ENCODE results near the gene TNFAIP8L2.
A peak's percentile ranks its signal among the peaks of the same experiment; 100 is the strongest.

TNFAIP8L2 gene

GRCh38 chr1:151158326-151158725, 1.9 kb downstream of the TNFAIP8L2 start:
- Histone ChIP-seq H3K9me3 (ENCODE audit: control extremely low read depth in 1 of 5, control insufficient read depth in 4 of 5, insufficient read depth in 2 of 5, low read depth in 1 of 5, low read length in 4 of 5) (no peaks in the 10 kb centered on the region), H3K27me3 (replicated peaks in 2 of 5; ENCODE audit: control insufficient read depth in 4 of 5, insufficient read depth in 5 of 5, low read length in 4 of 5) (no peaks in the 10 kb centered on the region), H3K4me3 (ENCODE audit: control insufficient read depth in 1 of 7, extremely low read depth in 1 of 7, insufficient read depth in 4 of 7, low read depth in 2 of 7, low read length in 6 of 7) (peak overlapping the region in 6 of 7 experiments; percentile 40 to 86 (median 66)), H3K4me1 (ENCODE audit: control extremely low read depth in 1 of 4, control insufficient read depth in 4 of 4, insufficient read depth in 4 of 4, low read length in 3 of 4) (peaks cover 24 to 65% (median 55%) of the 10 kb centered on the region in 4 experiments), H3K27ac (ENCODE audit: insufficient read depth in 1 of 2, low read depth in 1 of 2, low read length in 2 of 2, poor library complexity in 1 of 2, severe bottlenecking in 2 of 2) (peak overlapping the region; percentile 42 to 59), H3K36me3 (ENCODE audit: control insufficient read depth in 4 of 4, insufficient read depth in 4 of 4, low read length in 3 of 4) (peaks cover 2 to 28% (median 16%) of the 10 kb centered on the region in 4 experiments)
- WGBS (ENCODE audit: insufficient coverage): 83% methylated on average over 1 of the region's 5 CpGs
- POLR2A ChIA-PET: interaction anchor here (0.6 to 1.7 kb wide), 4 partner anchors 13 to 155 kb away, joined by 4 to 7 read pairs (median 6); no protein-coding TSS in a partner anchor
- CTCF ChIA-PET: interaction anchor here (0.7 to 8.1 kb wide), 7 partner anchors 10 to 97 kb away, joined by 3 to 135 read pairs (median 6); partner anchors contain the start of gene TMOD4
- DNase-seq: peak in 1 of 3 donors; percentile 15

- WGBS (ENCODE audit: insufficient coverage): 90% methylated on average over 22 of the region's 22 CpGs
- H3K9me3 ChIP-seq (ENCODE audit: control extremely low read depth in 1 of 5, control insufficient read depth in 4 of 5, insufficient read depth in 2 of 5, low read depth in 1 of 5, low read length in 4 of 5): no peaks in the 10 kb centered on the region
- no peaks in the 10 kb centered on the region for H3K27me3 ChIP-seq (replicated peaks in 2 of 5; ENCODE audit: control insufficient read depth in 4 of 5, insufficient read depth in 5 of 5, low read length in 4 of 5)
- H3K36me3 ChIP-seq (ENCODE audit: control insufficient read depth in 4 of 4, insufficient read depth in 4 of 4, low read length in 3 of 4): peaks cover 2 to 28% (median 18%) of the 10 kb centered on the region in 4 experiments
- CTCF ChIA-PET: interaction anchor here (1.0 to 8.1 kb wide), 6 partner anchors 9 to 98 kb away, joined by 3 to 135 read pairs (median 6); partner anchors contain the start of gene TMOD4
- H3K4me1 ChIP-seq (ENCODE audit: control extremely low read depth in 1 of 4, control insufficient read depth in 4 of 4, insufficient read depth in 4 of 4, low read length in 3 of 4): peaks cover 24 to 65% (median 55%) of the 10 kb centered on the region in 4 experiments
- DNase-seq: peak in 1 of 3 donors; percentile 17
- peak overlapping the region; percentile 1 to 59 for H3K27ac ChIP-seq (ENCODE audit: insufficient read depth in 1 of 2, low read depth in 1 of 2, low read length in 2 of 2, poor library complexity in 1 of 2, severe bottlenecking in 2 of 2)
- peak overlapping the region in 6 of 7 experiments; percentile 11 to 86 (median 58) for H3K4me3 ChIP-seq (ENCODE audit: control insufficient read depth in 1 of 7, extremely low read depth in 1 of 7, insufficient read depth in 4 of 7, low read depth in 2 of 7, low read length in 6 of 7)
- POLR2A ChIA-PET: no interaction called here
Observed at GRCh38 chr1:151158751-151159251, 2.4 kb downstream of the TNFAIP8L2 start.

- POLR2A ChIA-PET: no interaction called here
Observed at GRCh38 chr1:151159373-151159772, 2.9 kb downstream of the TNFAIP8L2 start.

GRCh38 chr1:151164732-151165280, 8.4 kb downstream of the TNFAIP8L2 start:
- Histone ChIP-seq H3K27me3 (replicated peaks in 2 of 5; ENCODE audit: control insufficient read depth in 4 of 5, insufficient read depth in 5 of 5, low read length in 4 of 5) (no peaks in the 10 kb centered on the region), H3K4me1 (ENCODE audit: control extremely low read depth in 1 of 4, control insufficient read depth in 4 of 4, insufficient read depth in 4 of 4, low read length in 3 of 4) (peaks cover 6 to 39% (median 36%) of the 10 kb centered on the region in 4 experiments), H3K9me3 (ENCODE audit: control extremely low read depth in 1 of 5, control insufficient read depth in 4 of 5, insufficient read depth in 2 of 5, low read depth in 1 of 5, low read length in 4 of 5) (no peaks in the 10 kb centered on the region), H3K36me3 (ENCODE audit: control insufficient read depth in 4 of 4, insufficient read depth in 4 of 4, low read length in 3 of 4) (peaks cover 0 to 38% (median 23%) of the 10 kb centered on the region in 4 experiments), H3K27ac (ENCODE audit: insufficient read depth in 1 of 2, low read depth in 1 of 2, low read length in 2 of 2, poor library complexity in 1 of 2, severe bottlenecking in 2 of 2) (peak overlapping the region in 1 of 2 experiments; percentile 89), H3K4me3 (ENCODE audit: control insufficient read depth in 1 of 7, extremely low read depth in 1 of 7, insufficient read depth in 4 of 7, low read depth in 2 of 7, low read length in 6 of 7) (peak overlapping the region in 6 of 7 experiments; percentile 23 to 99 (median 96))
- POLR2A ChIA-PET: no interaction called here
- CTCF ChIA-PET: interaction anchor here (0.7 to 1.2 kb wide), 3 partner anchors 8 to 88 kb away, joined by 3 to 4 read pairs (median 3); partner anchors contain the start of gene TNFAIP8L2
- 87% methylated on average over 10 of the region's 11 CpGs for WGBS (ENCODE audit: insufficient coverage)
- DNase-seq: no peak

More at GRCh38 chr1:151159373-151159772, 2.9 kb downstream of the TNFAIP8L2 start:
- CTCF ChIA-PET: interaction anchor here (0.6 to 8.1 kb wide), 5 partner anchors 9 to 205 kb away, joined by 3 to 135 read pairs (median 4); partner anchors contain the start of gene CDC42SE1
- Histone ChIP-seq H3K4me3 (ENCODE audit: control insufficient read depth in 1 of 7, extremely low read depth in 1 of 7, insufficient read depth in 4 of 7, low read depth in 2 of 7, low read length in 6 of 7) (peak overlapping the region in 4 of 7 experiments; percentile 11 to 48 (median 39)), H3K4me1 (ENCODE audit: control extremely low read depth in 1 of 4, control insufficient read depth in 4 of 4, insufficient read depth in 4 of 4, low read length in 3 of 4) (peaks cover 24 to 65% (median 56%) of the 10 kb centered on the region in 4 experiments), H3K27ac (ENCODE audit: insufficient read depth in 1 of 2, low read depth in 1 of 2, low read length in 2 of 2, poor library complexity in 1 of 2, severe bottlenecking in 2 of 2) (peak overlapping the region in 1 of 2 experiments; percentile 59), H3K9me3 (ENCODE audit: control extremely low read depth in 1 of 5, control insufficient read depth in 4 of 5, insufficient read depth in 2 of 5, low read depth in 1 of 5, low read length in 4 of 5) (no peaks in the 10 kb centered on the region), H3K36me3 (ENCODE audit: control insufficient read depth in 4 of 4, insufficient read depth in 4 of 4, low read length in 3 of 4) (peaks cover 2 to 32% (median 20%) of the 10 kb centered on the region in 4 experiments), H3K27me3 (replicated peaks in 2 of 5; ENCODE audit: control insufficient read depth in 4 of 5, insufficient read depth in 5 of 5, low read length in 4 of 5) (no peaks in the 10 kb centered on the region)
- DNase-seq: no peak

GRCh38 chr1:151165281-151165737, 8.9 kb downstream of the TNFAIP8L2 start:
- Histone ChIP-seq H3K27me3 (replicated peaks in 2 of 5; ENCODE audit: control insufficient read depth in 4 of 5, insufficient read depth in 5 of 5, low read length in 4 of 5) (no peaks in the 10 kb centered on the region), H3K9me3 (ENCODE audit: control extremely low read depth in 1 of 5, control insufficient read depth in 4 of 5, insufficient read depth in 2 of 5, low read depth in 1 of 5, low read length in 4 of 5) (no peaks in the 10 kb centered on the region), H3K4me1 (ENCODE audit: control extremely low read depth in 1 of 4, control insufficient read depth in 4 of 4, insufficient read depth in 4 of 4, low read length in 3 of 4) (peaks cover 2 to 34% (median 31%) of the 10 kb centered on the region in 4 experiments), H3K27ac (ENCODE audit: insufficient read depth in 1 of 2, low read depth in 1 of 2, low read length in 2 of 2, poor library complexity in 1 of 2, severe bottlenecking in 2 of 2) (peak overlapping the region in 1 of 2 experiments; percentile 89), H3K36me3 (ENCODE audit: control insufficient read depth in 4 of 4, insufficient read depth in 4 of 4, low read length in 3 of 4) (peaks cover 0 to 42% (median 24%) of the 10 kb centered on the region in 4 experiments), H3K4me3 (ENCODE audit: control insufficient read depth in 1 of 7, extremely low read depth in 1 of 7, insufficient read depth in 4 of 7, low read depth in 2 of 7, low read length in 6 of 7) (peak overlapping the region; percentile 78 to 99 (median 94))
- peak in 1 of 3 donors; percentile 7 for DNase-seq
- WGBS (ENCODE audit: insufficient coverage): 35% methylated on average over 8 of the region's 15 CpGs
- POLR2A ChIA-PET: no interaction called here
- CTCF ChIA-PET: interaction anchor here (0.7 to 1.2 kb wide), 3 partner anchors 8 to 88 kb away, joined by 3 to 4 read pairs (median 3); partner anchors contain the start of gene TNFAIP8L2

GRCh38 chr1:151165738-151166504, 9.5 kb downstream of the TNFAIP8L2 start, which contains the start of the genes LYSMD1 and SCNM1:
Gene LYSMD1, minus strand, starts transcription at chr1:151165902. Its CDS starts 644 bp downstream, at chr1:151165258.
Gene SCNM1, plus strand, starts transcription at chr1:151166144. Its CDS starts 9 bp downstream, at chr1:151166153.
- peaks cover 0 to 28% (median 25%) of the 10 kb centered on the region in 4 experiments for H3K4me1 ChIP-seq (ENCODE audit: control extremely low read depth in 1 of 4, control insufficient read depth in 4 of 4, insufficient read depth in 4 of 4, low read length in 3 of 4)
- CTCF ChIA-PET: interaction anchor here (0.9 to 1.4 kb wide), 7 partner anchors 8 to 166 kb away, joined by 3 to 4 read pairs (median 3); partner anchors contain the start of genes TMOD4 and TNFAIP8L2
- WGBS (ENCODE audit: insufficient coverage): 2% methylated on average over 28 of the region's 38 CpGs

More at GRCh38 chr1:151165738-151166504, 9.5 kb downstream of the TNFAIP8L2 start, which contains the start of the genes LYSMD1 and SCNM1:
- Histone ChIP-seq H3K27me3 (replicated peaks in 2 of 5; ENCODE audit: control insufficient read depth in 4 of 5, insufficient read depth in 5 of 5, low read length in 4 of 5) (no peaks in the 10 kb centered on the region), H3K9me3 (ENCODE audit: control extremely low read depth in 1 of 5, control insufficient read depth in 4 of 5, insufficient read depth in 2 of 5, low read depth in 1 of 5, low read length in 4 of 5) (no peaks in the 10 kb centered on the region), H3K4me3 (ENCODE audit: control insufficient read depth in 1 of 7, extremely low read depth in 1 of 7, insufficient read depth in 4 of 7, low read depth in 2 of 7, low read length in 6 of 7) (peak within 1 kb of the TSS; percentile 78 to 99 (median 94)), H3K36me3 (ENCODE audit: control insufficient read depth in 4 of 4, insufficient read depth in 4 of 4, low read length in 3 of 4) (peaks cover 1 to 42% (median 26%) of the 10 kb centered on the region in 4 experiments), H3K27ac (ENCODE audit: insufficient read depth in 1 of 2, low read depth in 1 of 2, low read length in 2 of 2, poor library complexity in 1 of 2, severe bottlenecking in 2 of 2) (peak within 1 kb of the TSS; percentile 84 to 89)
- POLR2A ChIA-PET: interaction anchor here (0.7 to 0.9 kb wide), 2 partner anchors 24 to 161 kb away, joined by 3 read pairs; partner anchors contain the start of gene VPS72
- peak; percentile 99 to 100 (median 100) for DNase-seq

Measured in common myeloid progenitor, CD34-positive (primary cell).